ENCODE results near the gene TTC16. TPM values are rescaled to one million over a fixed set of nuclear protein-coding genes. Genes with fewer than 3 reads are reported as not detected.

Gene TTC16
- total and polyA plus RNA-seq, 2 donors (not counting 3 experiments of a cell fraction or from before 2014, with no cell fraction given), result not detected

- CTCF ChIA-PET, result interaction anchor here (1.4 to 1.9 kb wide), 2 partner anchors 15 to 140 kb away, joined by 3 to 6 read pairs; partner anchors contain the start of genes PTRH1 and TTC16
- Histone ChIP-seq H3K4me2 (ENCODE audit: insufficient read depth, low read length) (no peak overlapping the region), H3K4me1 (ENCODE audit: control insufficient read depth, extremely low read depth, insufficient read depth, low read length) (peaks cover 6% of the 10 kb centered on the region), H3K27me3 (ENCODE audit: control insufficient read depth in 2 of 2, insufficient read depth in 2 of 2, low read length in 2 of 2) (no peaks in the 10 kb centered on the region), H3K79me2 (ENCODE audit: control insufficient read depth, insufficient read depth, low read length) (peaks cover 2% of the 10 kb centered on the region), H3K4me3 (replicated peaks in 1 of 3; ENCODE audit: insufficient read depth in 1 of 3, low read depth in 1 of 3, low read length in 3 of 3) (no peak overlapping the region), H2AFZ (ENCODE audit: low read depth, low read length) (no peak overlapping the region), H3K27ac (ENCODE audit: insufficient read depth, low read depth, low read length) (no peak overlapping the region), H3K9me3 (replicated peaks; ENCODE audit: control insufficient read depth, insufficient read depth, low read length) (no peaks in the 10 kb centered on the region), H4K20me1 (replicated peaks; ENCODE audit: control insufficient read depth, extremely low read depth, insufficient read depth, low read length) (no peaks in the 10 kb centered on the region), H3K9ac (replicated peaks; ENCODE audit: extremely low read depth, insufficient read depth, low read length) (no peak overlapping the region), H3K36me3 (ENCODE audit: control insufficient read depth in 2 of 2, extremely low read depth in 1 of 2, insufficient read depth in 2 of 2, low read length in 2 of 2) (peaks cover 0 to 12% of the 10 kb centered on the region in 2 experiments), H3K9me1 (replicated peaks; ENCODE audit: control insufficient read depth, extremely low read depth, insufficient read depth, low read length) (no peaks in the 10 kb centered on the region)
- intact Hi-C loops (cut with micrococcal nuclease) (no loop called here), dilution Hi-C loops (cut with MboI; ENCODE audit: extremely low pct_ligation_motif_present, low sequenced_read_pairs) (no loop called here)
- TF ChIP-seq GATA2 (IDR thresholded peaks at IDR 0.05; ENCODE audit: insufficient read depth, insufficient read length, low read depth, low read length) (no peak), POLR2AphosphoS5 (IDR thresholded peaks at IDR 0.05; ENCODE audit: insufficient read depth, low read depth, low read length) (no peak), FOS (IDR thresholded peaks at IDR 0.05; ENCODE audit: borderline replicate concordance, insufficient read depth, low read length) (no peak), POLR2A (IDR thresholded peaks at IDR 0.05; ENCODE audit: low read depth, low read length) (no peak), CTCF (IDR thresholded peaks at IDR 0.05; ENCODE audit: extremely low read depth in 1 of 2, insufficient read depth in 1 of 2, low read depth in 1 of 2, low read length in 2 of 2) (no peak), EZH2 (IDR thresholded peaks at IDR 0.05; ENCODE audit: borderline replicate concordance, low read depth, low read length, severe bottlenecking) (no peak), JUN (IDR thresholded peaks at IDR 0.05; ENCODE audit: borderline replicate concordance, insufficient read depth, insufficient read length, low read depth) (no peak), MYC (IDR thresholded peaks at IDR 0.05; ENCODE audit: low read depth, low read length) (no peak)
- POLR2A ChIA-PET, result no interaction called here
- BruUV-seq (replicated peaks), result no TSS peak
- FAIRE-seq, result no peak
- DNase-seq (ENCODE audit: low read depth, low spot score), result no peak
Observed at GRCh38 chr9:127730262-127730661, 14.4 kb downstream of the TTC16 start.
